ENCODE results near the gene PSEN1.

- TF ChIP-seq POLR2AphosphoS5 (IDR thresholded peaks at IDR 0.05; ENCODE audit: insufficient read depth, low read depth, low read length) (no peak), CTCF (IDR thresholded peaks at IDR 0.05; ENCODE audit: extremely low read depth in 1 of 2, insufficient read depth in 1 of 2, low read depth in 1 of 2, low read length in 2 of 2) (no peak), POLR2A (IDR thresholded peaks at IDR 0.05; ENCODE audit: low read depth, low read length) (no peak), FOS (IDR thresholded peaks at IDR 0.05; ENCODE audit: borderline replicate concordance, insufficient read depth, low read length) (no peak)
These were observed 104.6 kb downstream of the PSEN1 start for GRCh38 chr14:73240816-73241480.

Measured in endothelial cell of umbilical vein (primary cell).